ENCODE results near the gene IL17RD.

DNA sequence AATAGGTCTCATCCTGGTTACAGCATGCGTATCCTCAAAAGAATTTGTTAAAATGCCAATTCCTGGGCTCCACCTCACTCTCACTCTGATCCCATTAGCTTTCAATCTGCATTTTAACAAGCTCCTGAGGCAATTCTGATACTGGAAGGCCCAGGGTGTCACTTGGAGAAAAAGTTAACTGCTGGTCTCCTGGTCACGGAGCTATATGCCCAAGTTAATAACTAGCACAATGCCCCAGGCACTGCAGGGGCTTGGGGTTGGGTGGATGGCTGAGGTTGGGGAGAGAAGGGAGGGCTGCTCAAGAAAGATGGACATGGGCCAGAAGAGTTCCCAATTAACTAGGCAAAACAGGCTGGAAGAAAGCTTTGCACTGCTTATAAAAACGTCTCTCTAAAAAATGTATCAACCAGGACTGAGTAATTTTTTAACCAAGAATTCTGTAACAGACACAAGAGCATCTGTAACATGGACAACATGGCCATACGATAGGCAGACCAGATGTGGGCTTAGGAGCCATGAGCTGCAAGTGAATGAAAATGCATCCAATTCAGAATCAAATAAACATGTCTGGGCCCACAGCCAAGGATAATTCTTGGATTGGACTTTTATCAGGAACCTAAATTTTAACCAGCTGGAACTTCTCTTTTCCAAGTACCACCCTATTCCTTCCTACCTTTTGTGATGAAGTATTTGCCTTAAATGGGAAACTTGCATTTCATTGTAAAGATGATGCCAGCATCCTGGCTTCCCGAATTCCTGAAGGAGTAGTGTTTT lies 4.2 kb downstream of the IL17RD start:
- TF ChIP-seq POLR2AphosphoS5 (IDR thresholded peaks at IDR 0.05; ENCODE audit: low read depth, low read length), result no peak
- TF ChIP-seq, protein P1, sequence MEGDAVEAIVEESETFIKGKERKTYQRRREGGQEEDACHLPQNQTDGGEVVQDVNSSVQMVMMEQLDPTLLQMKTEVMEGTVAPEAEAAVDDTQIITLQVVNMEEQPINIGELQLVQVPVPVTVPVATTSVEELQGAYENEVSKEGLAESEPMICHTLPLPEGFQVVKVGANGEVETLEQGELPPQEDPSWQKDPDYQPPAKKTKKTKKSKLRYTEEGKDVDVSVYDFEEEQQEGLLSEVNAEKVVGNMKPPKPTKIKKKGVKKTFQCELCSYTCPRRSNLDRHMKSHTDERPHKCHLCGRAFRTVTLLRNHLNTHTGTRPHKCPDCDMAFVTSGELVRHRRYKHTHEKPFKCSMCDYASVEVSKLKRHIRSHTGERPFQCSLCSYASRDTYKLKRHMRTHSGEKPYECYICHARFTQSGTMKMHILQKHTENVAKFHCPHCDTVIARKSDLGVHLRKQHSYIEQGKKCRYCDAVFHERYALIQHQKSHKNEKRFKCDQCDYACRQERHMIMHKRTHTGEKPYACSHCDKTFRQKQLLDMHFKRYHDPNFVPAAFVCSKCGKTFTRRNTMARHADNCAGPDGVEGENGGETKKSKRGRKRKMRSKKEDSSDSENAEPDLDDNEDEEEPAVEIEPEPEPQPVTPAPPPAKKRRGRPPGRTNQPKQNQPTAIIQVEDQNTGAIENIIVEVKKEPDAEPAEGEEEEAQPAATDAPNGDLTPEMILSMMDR (IDR thresholded peaks at IDR 0.05), result no peak
- TF ChIP-seq, protein P2, sequence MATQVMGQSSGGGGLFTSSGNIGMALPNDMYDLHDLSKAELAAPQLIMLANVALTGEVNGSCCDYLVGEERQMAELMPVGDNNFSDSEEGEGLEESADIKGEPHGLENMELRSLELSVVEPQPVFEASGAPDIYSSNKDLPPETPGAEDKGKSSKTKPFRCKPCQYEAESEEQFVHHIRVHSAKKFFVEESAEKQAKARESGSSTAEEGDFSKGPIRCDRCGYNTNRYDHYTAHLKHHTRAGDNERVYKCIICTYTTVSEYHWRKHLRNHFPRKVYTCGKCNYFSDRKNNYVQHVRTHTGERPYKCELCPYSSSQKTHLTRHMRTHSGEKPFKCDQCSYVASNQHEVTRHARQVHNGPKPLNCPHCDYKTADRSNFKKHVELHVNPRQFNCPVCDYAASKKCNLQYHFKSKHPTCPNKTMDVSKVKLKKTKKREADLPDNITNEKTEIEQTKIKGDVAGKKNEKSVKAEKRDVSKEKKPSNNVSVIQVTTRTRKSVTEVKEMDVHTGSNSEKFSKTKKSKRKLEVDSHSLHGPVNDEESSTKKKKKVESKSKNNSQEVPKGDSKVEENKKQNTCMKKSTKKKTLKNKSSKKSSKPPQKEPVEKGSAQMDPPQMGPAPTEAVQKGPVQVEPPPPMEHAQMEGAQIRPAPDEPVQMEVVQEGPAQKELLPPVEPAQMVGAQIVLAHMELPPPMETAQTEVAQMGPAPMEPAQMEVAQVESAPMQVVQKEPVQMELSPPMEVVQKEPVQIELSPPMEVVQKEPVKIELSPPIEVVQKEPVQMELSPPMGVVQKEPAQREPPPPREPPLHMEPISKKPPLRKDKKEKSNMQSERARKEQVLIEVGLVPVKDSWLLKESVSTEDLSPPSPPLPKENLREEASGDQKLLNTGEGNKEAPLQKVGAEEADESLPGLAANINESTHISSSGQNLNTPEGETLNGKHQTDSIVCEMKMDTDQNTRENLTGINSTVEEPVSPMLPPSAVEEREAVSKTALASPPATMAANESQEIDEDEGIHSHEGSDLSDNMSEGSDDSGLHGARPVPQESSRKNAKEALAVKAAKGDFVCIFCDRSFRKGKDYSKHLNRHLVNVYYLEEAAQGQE (IDR thresholded peaks at IDR 0.05; ENCODE audit: insufficient read depth in 1 of 2, low read depth in 2 of 2, low read length in 1 of 2), result no peak

Measured in Panc1 (cell line).